Measurements from ENCODE around the gene RBFOX1. TPM values are rescaled to one million over a fixed set of nuclear protein-coding genes. Genes with fewer than 3 reads are reported as not detected.

Gene RBFOX1
- total RNA-seq, 1 donor from 2014 or later, result not detected

DNA sequence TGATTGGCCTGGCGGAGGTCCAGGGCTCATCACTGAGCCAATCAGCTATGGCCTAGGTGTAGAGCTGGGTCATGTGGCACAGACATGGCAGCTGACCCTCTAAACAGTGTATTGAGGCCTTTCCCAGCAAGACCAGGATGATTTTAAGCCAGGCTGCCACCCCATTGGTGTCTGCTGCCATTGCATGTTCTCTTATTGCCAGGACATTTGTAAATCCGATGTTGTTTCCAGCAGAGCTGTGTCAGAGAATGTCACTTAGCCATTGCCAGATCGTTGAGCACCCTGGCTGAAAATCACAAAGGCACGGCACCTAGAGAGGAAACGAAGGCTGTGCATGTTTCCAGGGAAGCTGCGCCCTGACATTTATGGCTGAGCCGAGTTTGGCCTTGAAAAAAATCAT lies 33.4 kb downstream of the RBFOX1 start:
- TF ChIP-seq, protein P1, sequence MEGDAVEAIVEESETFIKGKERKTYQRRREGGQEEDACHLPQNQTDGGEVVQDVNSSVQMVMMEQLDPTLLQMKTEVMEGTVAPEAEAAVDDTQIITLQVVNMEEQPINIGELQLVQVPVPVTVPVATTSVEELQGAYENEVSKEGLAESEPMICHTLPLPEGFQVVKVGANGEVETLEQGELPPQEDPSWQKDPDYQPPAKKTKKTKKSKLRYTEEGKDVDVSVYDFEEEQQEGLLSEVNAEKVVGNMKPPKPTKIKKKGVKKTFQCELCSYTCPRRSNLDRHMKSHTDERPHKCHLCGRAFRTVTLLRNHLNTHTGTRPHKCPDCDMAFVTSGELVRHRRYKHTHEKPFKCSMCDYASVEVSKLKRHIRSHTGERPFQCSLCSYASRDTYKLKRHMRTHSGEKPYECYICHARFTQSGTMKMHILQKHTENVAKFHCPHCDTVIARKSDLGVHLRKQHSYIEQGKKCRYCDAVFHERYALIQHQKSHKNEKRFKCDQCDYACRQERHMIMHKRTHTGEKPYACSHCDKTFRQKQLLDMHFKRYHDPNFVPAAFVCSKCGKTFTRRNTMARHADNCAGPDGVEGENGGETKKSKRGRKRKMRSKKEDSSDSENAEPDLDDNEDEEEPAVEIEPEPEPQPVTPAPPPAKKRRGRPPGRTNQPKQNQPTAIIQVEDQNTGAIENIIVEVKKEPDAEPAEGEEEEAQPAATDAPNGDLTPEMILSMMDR (IDR thresholded peaks at IDR 0.05), result no peak
- H3K36me3 Mint-ChIP-seq (ENCODE audit: low read depth), result no peaks in the 10 kb centered on the region
- peaks cover 8% of the 10 kb centered on the region for H3K9me3 Mint-ChIP-seq
- ATAC-seq (ENCODE audit: low read depth) (no peak), DNase-seq (no peak)
- H3K4me1 Mint-ChIP-seq, result no peaks in the 10 kb centered on the region
- H3K27ac Mint-ChIP-seq, result no peak overlapping the region
- intact Hi-C loops (cut with micrococcal nuclease), result no loop called here
- ChIA-PET POLR2A (no interaction called here), CTCF (no interaction called here)
- no peak overlapping the region for H3K4me3 Mint-ChIP-seq
- peaks cover 2% of the 10 kb centered on the region for H3K27me3 Mint-ChIP-seq

DNA sequence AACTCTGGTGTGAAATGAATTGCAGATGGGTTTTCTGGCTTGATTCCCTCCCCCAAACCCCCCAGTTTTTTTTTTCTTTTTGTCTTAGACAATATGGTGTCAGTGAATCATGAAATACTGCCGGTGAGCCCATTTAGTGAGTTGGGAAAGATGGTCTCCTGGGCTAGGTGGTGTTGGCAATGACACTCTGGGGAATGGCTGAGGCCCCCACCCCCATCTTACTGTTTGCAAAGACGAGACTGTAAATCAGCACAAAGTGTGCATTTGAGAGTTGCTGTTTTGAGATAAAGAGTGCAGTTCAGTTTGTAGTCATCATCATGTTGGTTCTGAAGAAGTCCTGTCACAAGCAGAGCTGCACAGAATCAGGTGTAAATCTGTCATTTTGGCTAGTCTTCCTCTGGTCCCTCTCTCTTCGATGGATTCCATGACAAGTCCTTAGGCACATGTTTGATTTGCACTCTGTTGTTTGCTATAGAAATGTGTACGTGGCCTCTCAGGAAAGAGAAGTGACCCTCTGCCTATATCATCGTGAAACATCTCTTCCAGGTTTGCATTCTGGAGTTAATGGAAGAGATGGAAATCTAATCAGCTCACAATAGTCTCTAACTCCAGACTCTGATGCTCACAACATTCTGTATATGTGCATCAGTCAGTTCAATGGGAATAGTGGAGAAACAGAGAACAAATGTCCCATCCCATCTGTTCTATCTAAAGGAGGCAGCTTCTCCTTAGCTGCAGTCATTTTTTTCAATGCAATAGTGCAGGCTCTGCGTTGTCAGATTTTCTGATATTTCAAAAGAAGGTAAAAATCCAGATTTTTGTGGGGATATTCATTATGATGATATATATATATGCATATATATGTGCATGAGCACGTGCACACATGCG lies 34.6 kb downstream of the RBFOX1 start:
- H3K9me3 Mint-ChIP-seq, result peaks cover 8% of the 10 kb centered on the region
- POLR2A ChIA-PET, result no interaction called here
- H3K4me1 Mint-ChIP-seq, result no peaks in the 10 kb centered on the region
- H3K36me3 Mint-ChIP-seq (ENCODE audit: low read depth), result no peaks in the 10 kb centered on the region
- DNase-seq (no peak), ATAC-seq (ENCODE audit: low read depth) (no peak)
- CTCF ChIA-PET, result no interaction called here
- no peak overlapping the region for H3K27ac Mint-ChIP-seq
- TF ChIP-seq, protein P1 (IDR thresholded peaks at IDR 0.05), result no peak
- intact Hi-C loops (cut with micrococcal nuclease), result no loop called here
- peaks cover 2% of the 10 kb centered on the region for H3K27me3 Mint-ChIP-seq
- H3K4me3 Mint-ChIP-seq, result no peak overlapping the region

DNA sequence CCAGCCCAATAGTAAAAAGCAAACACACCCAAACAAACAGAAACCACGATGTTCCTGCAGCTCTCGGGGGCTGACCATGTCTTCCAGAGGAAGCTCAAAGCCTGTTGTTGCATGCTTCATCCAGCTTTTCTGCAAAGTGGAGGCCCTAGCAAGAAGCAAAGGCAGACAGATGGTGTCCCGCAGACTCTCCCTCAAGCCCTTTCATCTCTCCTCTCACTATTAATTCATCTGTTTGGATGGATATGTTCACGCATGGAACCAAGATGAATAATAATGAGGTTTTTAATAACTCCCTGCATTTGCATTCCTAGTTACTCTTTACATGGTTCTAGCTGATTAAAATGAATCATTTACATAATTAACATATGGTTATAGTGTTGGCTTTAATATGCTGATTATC lies 36.6 kb downstream of the RBFOX1 start:
- ChIA-PET POLR2A (no interaction called here), CTCF (no interaction called here)
- DNase-seq, result no peak
- H3K4me3 Mint-ChIP-seq, result no peak overlapping the region
- no peak for ATAC-seq (ENCODE audit: low read depth)
- H3K4me1 Mint-ChIP-seq, result no peaks in the 10 kb centered on the region
- no peak overlapping the region for H3K27ac Mint-ChIP-seq
- TF ChIP-seq, protein P1 (IDR thresholded peaks at IDR 0.05), result no peak
- peaks cover 6% of the 10 kb centered on the region for H3K9me3 Mint-ChIP-seq
- intact Hi-C loops (cut with micrococcal nuclease), result no loop called here
- H3K27me3 Mint-ChIP-seq, result no peaks in the 10 kb centered on the region
- no peaks in the 10 kb centered on the region for H3K36me3 Mint-ChIP-seq (ENCODE audit: low read depth)

DNA sequence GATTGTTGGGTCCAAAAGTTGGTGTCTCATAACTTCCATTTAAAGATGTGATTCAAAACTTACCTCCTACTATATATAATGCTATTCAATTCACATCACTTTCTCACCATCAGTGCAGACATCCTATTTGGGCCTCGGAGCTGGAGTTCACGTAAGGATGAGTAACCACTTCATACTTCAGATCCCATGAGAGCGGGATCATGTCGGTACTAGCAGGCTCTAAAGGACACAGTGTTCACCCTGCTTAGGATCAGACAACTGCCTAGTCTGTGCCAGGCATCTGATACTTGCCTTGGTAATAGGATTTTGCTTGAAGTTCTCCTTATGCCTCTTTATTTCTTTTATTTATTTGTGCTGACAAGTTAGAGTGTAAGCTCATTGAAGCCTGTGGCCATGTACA lies 39.5 kb downstream of the RBFOX1 start:
- POLR2A ChIA-PET, result no interaction called here
- no peaks in the 10 kb centered on the region for H3K27me3 Mint-ChIP-seq
- DNase-seq, result no peak
- intact Hi-C loops (cut with micrococcal nuclease), result no loop called here
- H3K9me3 Mint-ChIP-seq, result no peaks in the 10 kb centered on the region
- no peaks in the 10 kb centered on the region for H3K36me3 Mint-ChIP-seq (ENCODE audit: low read depth)
- no peak overlapping the region for H3K27ac Mint-ChIP-seq
- no peak for ATAC-seq (ENCODE audit: low read depth)
- no peak overlapping the region for H3K4me3 Mint-ChIP-seq
- CTCF ChIA-PET, result interaction anchor here (0.6 kb wide), 1 partner anchor 1799 kb away, joined by 3 read pairs; no protein-coding TSS in a partner anchor
- H3K4me1 Mint-ChIP-seq, result no peaks in the 10 kb centered on the region
- TF ChIP-seq, protein P1 (IDR thresholded peaks at IDR 0.05), result no peak

DNA sequence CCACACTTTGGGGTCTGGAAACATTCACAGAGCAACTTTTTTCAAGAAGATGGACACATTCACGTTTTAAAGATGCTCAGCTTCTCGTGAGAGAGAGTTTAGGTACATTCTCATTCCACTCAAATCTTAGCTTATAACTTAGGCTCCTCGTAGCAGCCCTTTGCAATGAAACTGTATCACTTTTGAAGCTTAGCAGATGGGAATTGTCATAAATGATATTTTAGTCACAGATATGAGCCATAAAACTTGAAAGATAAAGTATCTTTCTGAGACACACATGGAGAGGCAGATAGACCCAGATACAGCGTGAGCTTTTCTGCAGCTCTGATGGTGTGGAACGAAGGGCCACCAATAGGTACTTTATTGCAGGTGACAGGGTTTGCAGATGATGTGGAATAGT lies 41.1 kb downstream of the RBFOX1 start:
- ATAC-seq (ENCODE audit: low read depth), result no peak
- intact Hi-C loops (cut with micrococcal nuclease), result no loop called here

More for the DNA sequence above, 41.1 kb downstream of the RBFOX1 start:
- no peak overlapping the region for H3K4me3 Mint-ChIP-seq
- no peaks in the 10 kb centered on the region for H3K27me3 Mint-ChIP-seq
- no peak for DNase-seq
- ChIA-PET POLR2A (no interaction called here), CTCF (no interaction called here)
- peaks cover 5% of the 10 kb centered on the region for H3K9me3 Mint-ChIP-seq
- no peaks in the 10 kb centered on the region for H3K4me1 Mint-ChIP-seq
- TF ChIP-seq, protein P1 (IDR thresholded peaks at IDR 0.05), result no peak
- no peaks in the 10 kb centered on the region for H3K36me3 Mint-ChIP-seq (ENCODE audit: low read depth)
- H3K27ac Mint-ChIP-seq, result no peak overlapping the region
